Karpas-422 (cell line): ENCODE measurements around the gene PRPF31. TPM values are rescaled to one million over a fixed set of nuclear protein-coding genes. Genes with fewer than 3 reads are reported as not detected.

ENCODE experiments used
- DNase-seq: peaks from one replicate; pipeline ENCODE4 v3.0.0-alpha.2; 2015
- H2AFZ ChIP-seq: fragments of 200-600 bp; sonication (generic); 2 replicates; pipeline ENCODE4 v1.6.1; 2014; ENCODE audit warnings: antibody characterized with exemption, low read length, mixed read lengths
- H3K27ac ChIP-seq: fragments of 200-600 bp; sonication (generic); 2 replicates; pipeline ENCODE4 v1.5.1; 2014; ENCODE audit warnings: mild to moderate bottlenecking, low read length, moderate library complexity
- H3K27me3 ChIP-seq: fragments of 200-600 bp; sonication (generic); 2 replicates; pipeline ENCODE4 v1.6.1; 2014; ENCODE audit warnings: low read length, mixed read lengths
- H3K36me3 ChIP-seq: fragments of 200-600 bp; sonication (generic); 2 replicates; pipeline ENCODE4 v1.6.1; 2014; ENCODE audit warnings: low read length, mixed read lengths; ENCODE audit not compliant: insufficient read depth
- H3K4me1 ChIP-seq: fragments of 200-600 bp; sonication (generic); 2 replicates; pipeline ENCODE4 v1.6.1; 2014; ENCODE audit warnings: mild to moderate bottlenecking, low read length, mixed read lengths
- H3K4me2 ChIP-seq: fragments of 200-600 bp; sonication (generic); 2 replicates; pipeline ENCODE4 v1.6.1; 2014; ENCODE audit warnings: low read length, low read depth, mild to moderate bottlenecking; ENCODE audit not compliant: poor library complexity, severe bottlenecking
- H3K4me3 ChIP-seq: fragments of 200-600 bp; sonication (generic); 2 replicates; pipeline ENCODE4 v1.5.1; 2014; ENCODE audit warnings: mild to moderate bottlenecking, antibody characterized with exemption, low read length, mixed read lengths
- H3K79me2 ChIP-seq: fragments of 200-600 bp; sonication (generic); 2 replicates; pipeline ENCODE4 v1.6.1; 2014; ENCODE audit warnings: mild to moderate bottlenecking, low read length, mixed read lengths
- H3K9ac ChIP-seq: fragments of 200-600 bp; sonication (generic); 2 replicates; pipeline ENCODE4 v1.6.0; 2014; ENCODE audit warnings: low read length
- H3K9me2 ChIP-seq: fragments of 200-600 bp; sonication (generic), shearing (Covaris generic); replicated peaks from 2 replicates; pipeline ENCODE4 v1.6.0; 2014; ENCODE audit warnings: mild to moderate bottlenecking, low read length, moderate library complexity; ENCODE audit not compliant: insufficient read depth
- H3K9me3 ChIP-seq: fragments of 300-700, 200-600 bp; sonication (generic); 2 replicates; pipeline ENCODE4 v1.6.1; 2014; ENCODE audit warnings: low read length, mixed read lengths
- H4K20me1 ChIP-seq: fragments of 200-600 bp; sonication (generic); 2 replicates; pipeline ENCODE4 v1.6.1; 2014; ENCODE audit warnings: mild to moderate bottlenecking, antibody characterized with exemption, low read length, low read depth; ENCODE audit not compliant: insufficient read depth
- total RNA-seq: library from RNA; depleted of rRNA; stranded (reverse); fragments of >200 nt; shearing (Covaris generic); gene quantifications from 2 replicates; pipeline ENCODE4 v1.2.3, GENCODE V29; 2014; ENCODE audit warnings: low replicate concordance

PRPF31 gene
- total RNA-seq, 1 experiment from 2014 or later, result 25.2 TPM

GRCh38 chr19:54138489-54139256, 23.1 kb downstream of the PRPF31 start:
- peak; percentile 56 for DNase-seq
- no peak overlapping the region for H2AFZ ChIP-seq
- H3K9ac ChIP-seq, result peak overlapping the region; percentile 96
- peaks cover 58% of the 10 kb centered on the region for H4K20me1 ChIP-seq
- peaks cover 25% of the 10 kb centered on the region; the same call in 1 of the 2 replicates for H3K36me3 ChIP-seq
- H3K9me3 ChIP-seq, result no peaks in the 10 kb centered on the region
- H3K27ac ChIP-seq, result peak overlapping the region; percentile 72; the same call in 1 of the 2 replicates
- no peaks in the 10 kb centered on the region for H3K27me3 ChIP-seq
- peak overlapping the region; percentile 81 for H3K4me2 ChIP-seq
- peak overlapping the region; percentile 82 for H3K4me3 ChIP-seq
- H3K4me1 ChIP-seq, result peaks cover 28% of the 10 kb centered on the region
- H3K9me2 ChIP-seq, result no peaks in the 10 kb centered on the region
- peaks cover 54% of the 10 kb centered on the region for H3K79me2 ChIP-seq

- Histone ChIP-seq H3K27me3 (no peaks in the 10 kb centered on the region), H3K9me3 (no peaks in the 10 kb centered on the region), H3K79me2 (peaks cover 54% of the 10 kb centered on the region), H2AFZ (no peak overlapping the region), H3K9ac (no peak overlapping the region), H3K4me2 (no peak overlapping the region), H3K4me3 (no peak overlapping the region), H3K9me2 (no peaks in the 10 kb centered on the region), H4K20me1 (peaks cover 68% of the 10 kb centered on the region), H3K4me1 (peaks cover 19% of the 10 kb centered on the region), H3K36me3 (peaks cover 39% of the 10 kb centered on the region; the same call in 1 of the 2 replicates), H3K27ac (no peak overlapping the region)
- DNase-seq, result no peak
Observed at GRCh38 chr19:54141356-54141755, 25.8 kb downstream of the PRPF31 start.

GRCh38 chr19:54142166-54142780, 26.7 kb downstream of the PRPF31 start:
- H4K20me1 ChIP-seq, result peaks cover 77% of the 10 kb centered on the region
- peaks cover 15% of the 10 kb centered on the region for H3K4me1 ChIP-seq
- no peak overlapping the region for H3K9ac ChIP-seq
- no peak overlapping the region for H3K4me2 ChIP-seq
- H3K9me2 ChIP-seq, result no peaks in the 10 kb centered on the region
- no peaks in the 10 kb centered on the region for H3K27me3 ChIP-seq
- no peak for DNase-seq
- no peak overlapping the region for H2AFZ ChIP-seq
- H3K36me3 ChIP-seq, result peaks cover 47% of the 10 kb centered on the region; the same call in 1 of the 2 replicates
- H3K79me2 ChIP-seq, result peaks cover 54% of the 10 kb centered on the region
- no peak overlapping the region for H3K4me3 ChIP-seq
- H3K27ac ChIP-seq, result no peak overlapping the region
- no peaks in the 10 kb centered on the region for H3K9me3 ChIP-seq

GRCh38 chr19:54145541-54146158, 30.1 kb downstream of the PRPF31 start:
- no peak for DNase-seq
- H3K4me3 ChIP-seq, result no peak overlapping the region
- no peaks in the 10 kb centered on the region for H3K9me2 ChIP-seq
- H3K9ac ChIP-seq, result no peak overlapping the region
- H3K4me2 ChIP-seq, result no peak overlapping the region
- peaks cover 23% of the 10 kb centered on the region for H3K79me2 ChIP-seq
- peaks cover 66% of the 10 kb centered on the region for H4K20me1 ChIP-seq
- H3K36me3 ChIP-seq, result peaks cover 53% of the 10 kb centered on the region; the same call in 1 of the 2 replicates
- no peak overlapping the region for H3K27ac ChIP-seq
- H3K9me3 ChIP-seq, result no peaks in the 10 kb centered on the region
- no peak overlapping the region for H2AFZ ChIP-seq
- H3K4me1 ChIP-seq, result no peaks in the 10 kb centered on the region
- no peaks in the 10 kb centered on the region for H3K27me3 ChIP-seq

GRCh38 chr19:54147676-54148075, 32.1 kb downstream of the PRPF31 start:
- no peak overlapping the region for H3K4me2 ChIP-seq
- no peaks in the 10 kb centered on the region for H3K9me3 ChIP-seq
- peaks cover 3% of the 10 kb centered on the region; the same call in 1 of the 2 replicates for H3K79me2 ChIP-seq
- no peak overlapping the region for H3K9ac ChIP-seq
- no peak overlapping the region for H3K27ac ChIP-seq
- H3K4me3 ChIP-seq, result no peak overlapping the region
- no peak for DNase-seq
- no peaks in the 10 kb centered on the region for H3K27me3 ChIP-seq
- H3K9me2 ChIP-seq, result no peaks in the 10 kb centered on the region
- peaks cover 55% of the 10 kb centered on the region for H4K20me1 ChIP-seq
- H3K4me1 ChIP-seq, result no peaks in the 10 kb centered on the region
- no peak overlapping the region for H2AFZ ChIP-seq
- peaks cover 54% of the 10 kb centered on the region for H3K36me3 ChIP-seq

GRCh38 chr19:54148158-54148557, 32.6 kb downstream of the PRPF31 start:
- Histone ChIP-seq H3K4me1 (no peaks in the 10 kb centered on the region), H2AFZ (no peak overlapping the region), H4K20me1 (peaks cover 50% of the 10 kb centered on the region), H3K4me2 (no peak overlapping the region), H3K9me2 (no peaks in the 10 kb centered on the region), H3K79me2 (no peaks in the 10 kb centered on the region), H3K9ac (no peak overlapping the region), H3K36me3 (peaks cover 55% of the 10 kb centered on the region), H3K27ac (no peak overlapping the region), H3K27me3 (no peaks in the 10 kb centered on the region), H3K9me3 (no peaks in the 10 kb centered on the region), H3K4me3 (no peak overlapping the region)
- DNase-seq, result no peak

- Histone ChIP-seq H3K27ac (no peak overlapping the region), H2AFZ (no peak overlapping the region), H3K9me2 (no peaks in the 10 kb centered on the region), H3K9me3 (no peaks in the 10 kb centered on the region), H3K4me3 (no peak overlapping the region), H4K20me1 (peaks cover 43% of the 10 kb centered on the region), H3K9ac (no peak overlapping the region), H3K27me3 (no peaks in the 10 kb centered on the region), H3K4me1 (no peaks in the 10 kb centered on the region), H3K4me2 (no peak overlapping the region), H3K79me2 (no peaks in the 10 kb centered on the region), H3K36me3 (peaks cover 57% of the 10 kb centered on the region)
- DNase-seq, result no peak
Observed at GRCh38 chr19:54149021-54149812, 33.7 kb downstream of the PRPF31 start.
